Kidney epithelial cell (primary cell): ENCODE data around the gene DAAM2. TPM values are rescaled to one million over a fixed set of nuclear protein-coding genes. Genes with fewer than 3 reads are reported as not detected.

Experiments
- DNase-seq: peaks from one replicate; pipeline ENCODE4 v3.0.0-alpha.2; 2010; ENCODE audit warnings: low read depth
- H3K27me3 ChIP-seq: 2 replicates; pipeline ENCODE4 v1.6.0; 2011; ENCODE audit warnings: low read length; ENCODE audit not compliant: control insufficient read depth, insufficient read depth
- H3K36me3 ChIP-seq: 2 replicates; pipeline ENCODE4 v1.5.1; 2011; ENCODE audit warnings: low read length; ENCODE audit not compliant: control insufficient read depth, insufficient read depth
- H3K4me3 ChIP-seq: 2 replicates; pipeline ENCODE4 v1.5.1; 2011; ENCODE audit warnings: low read depth, mild to moderate bottlenecking, control low read depth, low read length
- total RNA-seq: library from RNA; depleted of rRNA; stranded (reverse); fragments of >200 nt; gene quantifications from 2 replicates; pipeline ENCODE4 v1.2.3, GENCODE V29; 2015
- TF ChIP-seq, protein P1 (sequence below): IDR thresholded peaks from 2 replicates; pipeline ENCODE4 v1.5.1; 2011; ENCODE audit warnings: mild to moderate bottlenecking, moderate library complexity, low read length, control low read depth, inconsistent platforms; ENCODE audit not compliant: insufficient read depth, poor library complexity, severe bottlenecking

DAAM2 gene
- total RNA-seq, 1 donor from 2014 or later, result 1.3 TPM

DNA sequence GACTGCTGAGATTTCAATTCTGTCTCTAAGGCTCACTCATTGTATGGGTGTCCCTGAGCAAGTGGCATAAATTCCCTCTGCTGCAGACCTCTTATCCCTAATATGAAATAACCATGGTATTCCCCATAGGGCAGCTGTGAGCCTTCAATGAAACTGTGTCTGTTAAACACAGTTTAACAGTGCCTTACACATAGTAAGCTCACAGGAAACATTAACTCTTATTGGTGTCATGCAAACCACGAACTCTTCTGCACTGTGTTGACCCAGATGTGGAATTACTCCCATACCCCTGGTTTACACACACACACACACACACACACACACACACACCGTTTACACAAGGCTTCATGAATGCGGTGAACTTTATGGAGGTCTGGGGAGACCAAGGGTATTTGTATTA is 23.2 kb downstream of the DAAM2 start:
- H3K4me3 ChIP-seq, result no peak overlapping the region
- TF ChIP-seq, protein P1, sequence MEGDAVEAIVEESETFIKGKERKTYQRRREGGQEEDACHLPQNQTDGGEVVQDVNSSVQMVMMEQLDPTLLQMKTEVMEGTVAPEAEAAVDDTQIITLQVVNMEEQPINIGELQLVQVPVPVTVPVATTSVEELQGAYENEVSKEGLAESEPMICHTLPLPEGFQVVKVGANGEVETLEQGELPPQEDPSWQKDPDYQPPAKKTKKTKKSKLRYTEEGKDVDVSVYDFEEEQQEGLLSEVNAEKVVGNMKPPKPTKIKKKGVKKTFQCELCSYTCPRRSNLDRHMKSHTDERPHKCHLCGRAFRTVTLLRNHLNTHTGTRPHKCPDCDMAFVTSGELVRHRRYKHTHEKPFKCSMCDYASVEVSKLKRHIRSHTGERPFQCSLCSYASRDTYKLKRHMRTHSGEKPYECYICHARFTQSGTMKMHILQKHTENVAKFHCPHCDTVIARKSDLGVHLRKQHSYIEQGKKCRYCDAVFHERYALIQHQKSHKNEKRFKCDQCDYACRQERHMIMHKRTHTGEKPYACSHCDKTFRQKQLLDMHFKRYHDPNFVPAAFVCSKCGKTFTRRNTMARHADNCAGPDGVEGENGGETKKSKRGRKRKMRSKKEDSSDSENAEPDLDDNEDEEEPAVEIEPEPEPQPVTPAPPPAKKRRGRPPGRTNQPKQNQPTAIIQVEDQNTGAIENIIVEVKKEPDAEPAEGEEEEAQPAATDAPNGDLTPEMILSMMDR, result no peak
- H3K36me3 ChIP-seq, result no peaks in the 10 kb centered on the region
- DNase-seq, result no peak
- no peaks in the 10 kb centered on the region for H3K27me3 ChIP-seq

DNA sequence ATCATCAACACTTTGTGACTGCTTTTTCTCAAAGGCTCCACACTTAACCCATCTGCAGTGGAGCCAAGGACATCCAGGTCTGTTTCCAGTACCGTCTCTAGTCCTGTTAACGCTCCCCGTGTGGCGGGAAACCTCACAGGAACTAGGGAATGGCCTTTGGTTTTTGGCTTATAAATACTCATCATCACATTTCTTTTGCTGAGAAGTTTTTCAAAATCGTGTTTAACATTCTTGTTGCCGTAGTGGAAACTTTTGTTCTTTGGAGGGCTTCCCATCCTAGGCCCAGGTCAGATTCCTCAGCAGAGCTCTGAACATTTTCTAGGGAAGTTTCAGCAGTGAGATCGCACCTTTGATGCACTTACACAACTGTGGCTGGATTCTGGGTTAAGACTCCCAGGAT is 24.6 kb downstream of the DAAM2 start:
- Histone ChIP-seq H3K4me3 (no peak overlapping the region), H3K27me3 (no peaks in the 10 kb centered on the region)
- DNase-seq, result no peak

DNA sequence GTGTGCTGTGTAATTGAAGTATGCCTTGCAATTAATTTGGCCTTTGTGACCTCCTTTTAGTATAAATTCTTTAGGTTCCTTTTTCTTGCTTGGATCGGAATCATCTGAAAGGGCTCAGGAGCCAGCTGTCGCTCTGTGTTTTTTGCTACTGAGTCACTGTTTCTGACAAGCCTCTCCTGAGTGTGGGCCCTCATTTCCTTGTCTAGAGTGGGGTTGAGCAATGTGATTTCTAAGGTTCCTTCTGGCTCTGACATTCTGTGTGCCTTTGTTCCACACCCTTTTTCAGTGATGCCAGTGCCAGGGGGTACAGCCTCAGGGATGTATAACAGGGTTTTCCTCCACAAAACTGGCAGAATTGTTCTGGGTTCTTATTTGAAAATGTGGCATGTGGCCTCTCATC is 26.5 kb downstream of the DAAM2 start:
- Histone ChIP-seq H3K36me3 (no peaks in the 10 kb centered on the region), H3K4me3 (no peak overlapping the region), H3K27me3 (no peaks in the 10 kb centered on the region)
- DNase-seq, result no peak
- TF ChIP-seq, protein P1, result no peak

More for the DNA sequence above, 24.6 kb downstream of the DAAM2 start:
- no peaks in the 10 kb centered on the region for H3K36me3 ChIP-seq
- TF ChIP-seq, protein P1, result no peak

DNA sequence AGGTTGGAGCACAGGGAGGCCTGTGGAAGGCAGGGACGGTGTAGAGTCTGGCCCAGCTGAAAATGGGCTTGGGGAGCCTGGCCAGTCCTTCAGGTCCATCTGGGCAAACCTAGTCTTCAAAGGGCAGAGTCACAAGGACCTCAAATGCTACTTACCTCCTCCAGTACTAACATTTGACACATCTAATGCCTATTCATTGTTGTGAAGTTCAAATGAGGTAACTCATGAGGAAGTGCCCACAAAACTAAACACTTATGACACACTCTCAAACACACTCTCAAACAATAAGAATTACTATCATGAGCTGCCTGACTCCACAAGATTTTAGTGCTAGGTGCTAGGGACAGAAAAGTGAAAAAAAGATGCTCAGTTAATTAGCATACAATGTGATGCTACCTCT is 27.1 kb downstream of the DAAM2 start:
- no peaks in the 10 kb centered on the region for H3K27me3 ChIP-seq

DNA sequence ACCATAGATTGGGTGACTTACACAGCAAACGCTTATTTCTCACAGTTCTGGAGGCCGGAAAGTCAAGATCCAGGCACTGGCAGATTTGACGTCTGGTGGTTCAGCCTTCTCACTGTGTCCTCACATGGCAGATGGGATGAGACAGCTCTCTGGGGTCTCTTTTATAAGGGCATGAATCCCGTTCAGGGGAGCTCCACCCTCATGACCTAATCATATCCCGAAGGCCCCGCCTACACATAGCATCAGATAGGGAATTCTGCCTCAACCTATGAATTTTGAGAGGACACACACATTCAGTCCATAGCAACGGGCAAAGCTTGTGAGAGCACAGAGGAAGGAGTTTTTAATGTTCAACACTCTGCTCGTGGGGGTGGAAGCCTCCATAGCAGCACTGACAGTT is 27.5 kb downstream of the DAAM2 start:
- TF ChIP-seq, protein P1, result no peak
- Histone ChIP-seq H3K4me3 (no peak overlapping the region), H3K27me3 (no peaks in the 10 kb centered on the region), H3K36me3 (no peaks in the 10 kb centered on the region)
- no peak for DNase-seq

More for the DNA sequence above, 27.1 kb downstream of the DAAM2 start:
- no peak for DNase-seq
- TF ChIP-seq, protein P1, result no peak
- no peaks in the 10 kb centered on the region for H3K36me3 ChIP-seq
- no peak overlapping the region for H3K4me3 ChIP-seq

DNA sequence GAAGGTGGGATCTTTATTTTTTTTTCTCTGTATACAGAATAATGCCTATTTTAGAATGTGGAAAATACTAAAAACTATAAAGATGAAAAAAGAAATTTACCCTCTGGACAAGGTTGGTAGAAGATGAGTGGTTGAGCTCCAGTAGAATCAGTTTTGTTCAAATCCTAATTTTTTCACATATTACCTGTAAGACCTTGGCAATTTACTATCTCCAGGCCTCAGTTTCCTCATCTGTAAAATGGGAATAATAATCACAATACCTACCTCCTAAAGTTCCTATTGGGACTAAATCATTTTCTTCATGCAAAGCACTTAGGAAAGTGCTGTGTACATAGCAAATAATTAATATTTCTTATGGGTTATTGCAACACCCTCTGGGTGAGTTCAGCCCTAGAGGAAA is 28.4 kb downstream of the DAAM2 start:
- no peaks in the 10 kb centered on the region for H3K36me3 ChIP-seq
- DNase-seq, result no peak
- H3K27me3 ChIP-seq, result no peaks in the 10 kb centered on the region
- TF ChIP-seq, protein P1, result no peak
- no peak overlapping the region for H3K4me3 ChIP-seq
